Measurements from ENCODE around the gene ATP9B. TPM values are rescaled to one million over a fixed set of nuclear protein-coding genes. Genes with fewer than 3 reads are reported as not detected.

ATP9B gene
- total RNA-seq, 1 donor from 2014 or later = 49.2 TPM

DNA sequence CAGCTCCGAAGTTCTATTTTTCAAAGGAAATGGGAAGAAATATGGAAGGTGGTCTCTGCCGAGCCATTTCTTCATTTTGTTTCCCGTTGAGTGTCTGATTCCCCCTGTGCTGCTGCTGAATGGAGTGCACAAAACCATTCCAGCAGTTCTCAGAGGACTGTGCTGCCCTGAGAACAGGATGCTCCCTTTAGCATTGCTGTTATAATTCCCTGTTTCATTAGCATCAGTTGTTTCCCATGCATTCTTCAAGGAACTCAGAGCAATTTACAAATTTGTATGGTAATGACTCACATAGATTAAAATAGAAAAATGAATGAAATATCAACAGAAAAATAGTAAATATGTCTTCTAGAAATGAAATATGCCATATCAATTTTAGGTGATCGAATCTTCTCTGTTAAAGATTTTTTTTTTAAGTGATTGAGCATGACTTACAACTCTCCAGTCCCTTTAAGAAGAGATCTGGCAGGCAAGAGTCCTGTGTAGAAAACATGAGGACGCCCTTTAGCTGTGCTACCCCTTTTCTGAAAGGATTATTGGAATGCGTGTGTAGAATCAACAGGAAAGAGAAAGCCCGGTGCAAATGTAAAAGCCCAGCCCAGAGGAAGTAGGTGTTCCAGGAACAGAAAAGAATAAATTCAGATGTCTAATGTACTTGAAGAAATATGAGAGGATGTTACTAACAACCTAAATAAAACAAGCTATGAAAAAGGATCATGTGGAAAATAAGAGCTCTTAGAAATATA is 118.5 kb downstream of the ATP9B start:
- no peaks in the 10 kb centered on the region for H3K27me3 Mint-ChIP-seq
- ChIA-PET CTCF (interaction anchor here (0.6 kb wide), 2 partner anchors 10 to 78 kb away, joined by 3 read pairs; no protein-coding TSS in a partner anchor), POLR2A (no interaction called here)
- H3K27ac Mint-ChIP-seq = no peak overlapping the region
- ATAC-seq (ENCODE audit: low read depth) (no peak), DNase-seq (no peak)
- peaks cover 41% of the 10 kb centered on the region for H3K36me3 Mint-ChIP-seq (ENCODE audit: low read depth)
- intact Hi-C loops (cut with micrococcal nuclease) = no loop called here
- TF ChIP-seq CTCF (IDR thresholded peaks at IDR 0.05) = no peak
- peaks cover 3% of the 10 kb centered on the region for H3K4me1 Mint-ChIP-seq
- H3K4me3 Mint-ChIP-seq = no peak overlapping the region
- H3K9me3 Mint-ChIP-seq = no peaks in the 10 kb centered on the region

GRCh38 chr18:79191418-79191817 is 122.2 kb downstream of the ATP9B start:
- ATAC-seq (ENCODE audit: low read depth) (no peak), DNase-seq (no peak)
- ChIA-PET POLR2A (no interaction called here), CTCF (no interaction called here)
- H3K36me3 Mint-ChIP-seq (ENCODE audit: low read depth) = peaks cover 34% of the 10 kb centered on the region
- intact Hi-C loops (cut with micrococcal nuclease) = no loop called here
- no peaks in the 10 kb centered on the region for H3K9me3 Mint-ChIP-seq
- H3K27ac Mint-ChIP-seq = no peak overlapping the region
- no peaks in the 10 kb centered on the region for H3K4me1 Mint-ChIP-seq
- H3K27me3 Mint-ChIP-seq = no peaks in the 10 kb centered on the region
- no peak for TF ChIP-seq CTCF (IDR thresholded peaks at IDR 0.05)
- H3K4me3 Mint-ChIP-seq = no peak overlapping the region

DNA sequence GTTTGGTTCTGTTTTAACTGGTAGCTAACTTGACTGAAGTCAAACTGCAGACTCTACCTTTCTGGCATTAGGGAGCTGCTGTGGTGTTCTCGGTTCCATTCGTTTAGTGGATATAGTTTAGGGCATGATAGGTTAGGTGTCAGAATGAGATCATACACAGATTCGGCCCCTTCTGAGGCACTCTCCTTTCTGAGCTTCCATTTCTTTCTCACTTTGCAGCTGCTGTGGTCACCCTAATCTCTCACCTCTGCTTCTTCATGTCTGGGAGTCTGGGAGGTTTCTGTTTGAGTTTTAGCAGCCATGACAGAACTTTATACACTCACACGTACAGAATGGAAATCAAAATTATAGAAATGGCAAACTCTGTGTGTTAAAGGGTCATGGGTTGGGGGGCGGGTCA is 122.8 kb downstream of the ATP9B start:
- Mint-ChIP-seq H3K36me3 (ENCODE audit: low read depth) (peaks cover 30% of the 10 kb centered on the region), H3K4me1 (no peaks in the 10 kb centered on the region), H3K27ac (no peak overlapping the region), H3K4me3 (no peak overlapping the region), H3K27me3 (no peaks in the 10 kb centered on the region), H3K9me3 (no peaks in the 10 kb centered on the region)
- intact Hi-C loops (cut with micrococcal nuclease) = no loop called here
- DNase-seq = no peak
- ATAC-seq (ENCODE audit: low read depth) = no peak
- ChIA-PET POLR2A (no interaction called here), CTCF (no interaction called here)
- no peak for TF ChIP-seq CTCF (IDR thresholded peaks at IDR 0.05)

- H3K36me3 Mint-ChIP-seq (ENCODE audit: low read depth) = peaks cover 30% of the 10 kb centered on the region
- ChIA-PET CTCF (no interaction called here), POLR2A (no interaction called here)
- H3K4me3 Mint-ChIP-seq = no peak overlapping the region
- no peaks in the 10 kb centered on the region for H3K27me3 Mint-ChIP-seq
- no peaks in the 10 kb centered on the region for H3K9me3 Mint-ChIP-seq
- no peak for TF ChIP-seq CTCF (IDR thresholded peaks at IDR 0.05)
- no peak for DNase-seq
- ATAC-seq (ENCODE audit: low read depth) = no peak
- intact Hi-C loops (cut with micrococcal nuclease) = no loop called here
- H3K4me1 Mint-ChIP-seq = no peaks in the 10 kb centered on the region
- no peak overlapping the region for H3K27ac Mint-ChIP-seq
Measured at GRCh38 chr18:79193826-79194225, 124.6 kb downstream of the ATP9B start.

- no peak overlapping the region for H3K4me3 Mint-ChIP-seq
Measured at GRCh38 chr18:79195716-79196683, 126.8 kb downstream of the ATP9B start.

More at GRCh38 chr18:79195716-79196683, 126.8 kb downstream of the ATP9B start:
- Mint-ChIP-seq H3K36me3 (ENCODE audit: low read depth) (peaks cover 21% of the 10 kb centered on the region), H3K27ac (no peak overlapping the region), H3K9me3 (no peaks in the 10 kb centered on the region), H3K27me3 (no peaks in the 10 kb centered on the region), H3K4me1 (no peaks in the 10 kb centered on the region)
- DNase-seq (no peak), ATAC-seq (ENCODE audit: low read depth) (no peak)
- CTCF ChIA-PET = no interaction called here
- no peak for TF ChIP-seq CTCF (IDR thresholded peaks at IDR 0.05)
- POLR2A ChIA-PET = no interaction called here
- intact Hi-C loops (cut with micrococcal nuclease) = no loop called here
